ENCODE measurements around the gene H2BK1.

H2BK1 gene

GRCh38 chr7:151245360-151246101 lies 35.2 kb upstream of the H2BK1 start:
- peak; percentile 48 for DNase-seq (ENCODE audit: low read depth)

GRCh38 chr7:151244841-151245346 lies 34.6 kb upstream of the H2BK1 start:
- DNase-seq (ENCODE audit: low read depth) = no peak

DNA sequence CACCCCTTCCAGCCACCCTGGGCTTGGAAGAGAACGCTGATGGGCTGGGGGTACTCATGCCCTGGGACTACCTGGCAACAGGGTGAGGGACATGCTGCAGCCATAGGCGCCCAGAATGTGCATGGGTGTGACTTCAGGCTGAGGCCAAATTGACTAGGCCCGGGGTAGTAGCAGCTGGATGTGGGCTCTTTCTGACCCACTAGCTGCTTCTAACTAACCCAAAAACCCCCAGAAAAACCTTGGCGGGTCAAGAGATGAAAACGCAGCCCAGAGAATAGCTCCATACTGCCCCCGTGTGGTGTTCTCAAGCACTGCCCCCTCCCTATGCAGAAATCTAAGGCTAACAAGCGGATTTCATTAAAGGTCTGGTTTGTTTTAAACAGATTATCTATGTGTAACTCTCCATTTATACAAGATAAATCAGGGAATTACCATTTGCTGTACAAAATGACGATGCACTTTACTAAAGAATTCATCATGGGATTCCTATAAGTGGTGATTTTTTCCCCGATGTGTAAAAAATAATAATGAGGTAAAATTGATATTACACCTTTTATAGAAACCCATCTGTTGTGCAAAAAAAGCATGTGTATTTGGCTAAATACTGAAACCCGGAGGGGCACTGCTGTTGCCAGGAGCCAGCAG lies 34.0 kb upstream of the H2BK1 start:
- no peak for DNase-seq (ENCODE audit: low read depth)

DNA sequence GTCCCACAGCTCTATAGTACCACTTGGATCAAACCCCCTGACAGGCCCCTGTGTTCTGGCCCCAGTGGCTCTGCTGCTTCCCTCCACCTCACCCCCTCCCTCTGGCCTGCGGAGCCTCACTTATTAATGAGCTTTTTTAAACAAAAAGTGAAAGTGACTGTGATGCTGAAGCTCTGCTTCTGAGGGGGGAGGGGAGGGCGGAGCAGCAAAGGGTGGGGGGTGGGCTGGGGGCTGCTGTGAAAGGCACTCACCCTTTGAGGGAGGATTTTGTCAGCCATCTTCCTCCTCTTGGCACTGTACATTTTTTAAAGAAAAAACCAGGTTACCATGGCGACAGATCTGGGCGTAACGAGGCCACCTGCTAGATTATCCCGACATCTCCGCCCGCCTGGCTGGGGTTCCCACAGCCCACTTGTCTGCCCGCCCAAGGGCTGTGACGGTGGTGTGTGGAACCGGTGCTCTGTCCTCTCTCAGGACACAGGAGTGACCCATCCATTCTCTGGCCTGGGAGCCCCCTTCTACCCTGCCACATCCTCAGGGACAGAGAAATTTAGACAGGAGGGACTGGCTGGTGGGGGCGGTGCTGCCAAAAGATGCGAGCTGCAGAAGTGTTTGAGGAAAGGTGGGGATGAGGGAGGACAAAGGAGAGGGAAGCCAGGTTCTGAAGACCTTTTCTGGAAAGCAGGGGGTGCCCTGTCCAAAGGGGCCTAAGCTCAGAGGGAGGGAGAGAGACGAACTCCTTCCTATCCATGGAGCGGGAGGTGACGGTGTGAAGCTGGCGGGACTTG lies 33.3 kb upstream of the H2BK1 start:
- DNase-seq (ENCODE audit: low read depth) = no peak

- DNase-seq (ENCODE audit: low read depth) = no peak
Measured at GRCh38 chr7:151243045-151243349, 32.7 kb upstream of the H2BK1 start.

DNA sequence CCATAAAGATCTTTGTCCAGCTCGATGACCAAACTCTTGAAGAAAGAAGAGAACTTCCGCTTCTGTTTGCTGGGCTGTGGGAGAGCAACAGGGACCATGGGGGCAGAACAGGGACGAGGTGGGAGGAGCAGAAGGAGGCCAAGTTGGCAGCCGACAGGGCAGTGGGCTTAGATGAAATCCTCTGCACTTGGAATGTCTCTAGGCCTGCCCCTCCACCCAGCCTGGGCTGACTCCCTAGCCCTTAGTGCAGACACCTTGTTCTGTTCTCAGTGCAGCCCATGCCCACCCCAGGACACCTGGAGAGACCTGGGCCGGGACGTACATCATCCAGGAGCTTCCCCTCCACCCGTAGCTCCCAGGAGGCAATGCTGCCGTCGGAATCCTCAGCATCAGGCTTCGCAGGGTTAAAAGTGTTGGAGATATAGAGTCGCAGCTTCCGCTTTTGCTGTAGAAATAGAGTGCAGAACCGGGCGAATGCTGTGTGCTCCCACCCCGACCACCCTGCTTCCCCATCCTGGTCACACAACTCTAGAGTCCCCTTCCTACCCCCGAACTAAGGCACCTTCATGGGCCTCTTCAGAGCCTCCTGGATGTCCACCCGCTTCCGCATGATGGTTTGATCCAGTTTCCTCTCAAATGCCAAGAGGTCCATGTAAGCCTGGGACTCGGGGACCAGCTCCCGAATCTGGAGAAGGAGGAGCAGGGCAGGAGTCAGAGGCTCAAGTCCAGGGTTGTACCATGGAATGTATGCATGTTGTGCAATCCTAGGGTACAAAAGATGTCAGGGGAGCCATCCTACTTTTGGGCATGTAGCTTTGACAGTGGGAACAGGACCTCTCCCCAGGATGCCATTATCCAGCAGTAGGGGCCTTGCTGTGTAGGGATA lies 32.1 kb upstream of the H2BK1 start:
- DNase-seq (ENCODE audit: low read depth) = no peak

GRCh38 chr7:151241755-151242096 lies 31.4 kb upstream of the H2BK1 start:
- no peak for DNase-seq (ENCODE audit: low read depth)

GRCh38 chr7:151240942-151241754 lies 30.9 kb upstream of the H2BK1 start:
- no peak for DNase-seq (ENCODE audit: low read depth)

- DNase-seq (ENCODE audit: low read depth) = no peak
Measured at GRCh38 chr7:151240536-151240935, 30.2 kb upstream of the H2BK1 start.

- no peak for DNase-seq (ENCODE audit: low read depth)
Measured at GRCh38 chr7:151239837-151240459, 29.7 kb upstream of the H2BK1 start.

DNA sequence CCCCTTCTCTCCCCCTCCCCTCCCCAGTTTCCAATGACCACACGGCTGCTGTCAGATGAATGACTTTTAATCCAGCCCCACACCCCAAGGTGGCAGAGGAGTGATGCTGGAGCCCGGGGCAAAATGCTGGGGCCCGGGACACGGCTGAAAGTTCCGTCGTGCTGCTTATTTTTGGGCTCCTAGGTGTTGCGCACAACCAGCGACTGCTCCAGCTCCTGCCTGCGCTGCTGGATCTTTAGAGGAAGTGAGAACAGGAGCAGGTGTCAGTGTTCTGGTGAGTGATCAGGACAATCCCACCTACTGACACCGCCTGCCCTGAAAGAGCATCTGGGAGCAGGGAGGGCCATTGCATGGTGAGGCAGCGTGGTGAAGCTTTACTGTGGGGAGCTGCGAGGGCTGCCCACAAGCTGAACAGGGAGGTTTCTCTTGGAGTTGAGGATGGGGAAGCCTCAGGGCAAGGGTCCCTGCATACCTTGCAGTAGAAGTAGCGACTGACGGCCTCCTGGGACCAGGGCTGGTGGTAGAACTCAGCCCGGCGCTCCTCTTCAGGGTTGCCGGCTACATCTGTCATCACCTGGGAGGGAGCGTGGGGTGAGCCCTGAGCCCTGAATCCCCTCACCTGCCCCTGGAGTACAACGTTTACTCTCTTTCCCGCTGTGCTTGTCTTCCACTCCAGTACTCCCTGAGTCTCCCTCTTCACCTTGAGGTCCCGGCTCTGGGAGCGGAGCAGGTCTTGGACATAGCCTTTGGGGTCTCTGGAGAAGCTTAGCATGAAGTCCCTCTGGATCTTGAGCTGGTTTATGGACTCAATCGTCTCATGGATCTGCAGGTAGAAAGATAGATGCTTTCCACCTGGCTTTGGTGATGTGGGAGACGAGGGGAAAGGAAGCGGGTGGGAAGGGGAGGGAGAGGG lies 28.9 kb upstream of the H2BK1 start:
- DNase-seq (ENCODE audit: low read depth) = no peak

GRCh38 chr7:151238190-151238810 lies 28.0 kb upstream of the H2BK1 start:
- DNase-seq (ENCODE audit: low read depth) = no peak

DNA sequence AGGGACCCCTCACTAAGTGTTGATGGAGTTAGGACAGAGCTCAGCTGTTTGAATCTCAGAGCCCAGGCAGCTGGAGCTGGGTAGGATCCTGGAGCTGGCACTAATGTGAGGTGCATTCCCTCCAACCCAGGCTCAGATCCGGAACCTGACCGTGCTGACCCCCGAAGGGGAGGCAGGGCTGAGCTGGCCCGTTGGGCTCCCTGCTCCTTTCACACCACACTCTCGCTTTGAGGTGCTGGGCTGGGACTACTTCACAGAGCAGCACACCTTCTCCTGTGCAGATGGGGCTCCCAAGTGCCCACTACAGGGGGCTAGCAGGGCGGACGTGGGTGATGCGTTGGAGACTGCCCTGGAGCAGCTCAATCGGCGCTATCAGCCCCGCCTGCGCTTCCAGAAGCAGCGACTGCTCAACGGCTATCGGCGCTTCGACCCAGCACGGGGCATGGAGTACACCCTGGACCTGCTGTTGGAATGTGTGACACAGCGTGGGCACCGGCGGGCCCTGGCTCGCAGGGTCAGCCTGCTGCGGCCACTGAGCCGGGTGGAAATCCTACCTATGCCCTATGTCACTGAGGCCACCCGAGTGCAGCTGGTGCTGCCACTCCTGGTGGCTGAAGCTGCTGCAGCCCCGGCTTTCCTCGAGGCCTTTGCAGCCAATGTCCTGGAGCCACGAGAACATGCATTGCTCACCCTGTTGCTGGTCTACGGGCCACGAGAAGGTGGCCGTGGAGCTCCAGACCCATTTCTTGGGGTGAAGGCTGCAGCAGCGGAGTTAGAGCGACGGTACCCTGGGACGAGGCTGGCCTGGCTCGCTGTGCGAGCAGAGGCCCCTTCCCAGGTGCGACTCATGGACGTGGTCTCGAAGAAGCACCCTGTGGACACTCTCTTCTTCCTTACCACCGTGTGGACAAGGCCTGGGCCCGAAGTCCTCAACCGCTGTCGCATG lies 27.2 kb upstream of the H2BK1 start:
- DNase-seq (ENCODE audit: low read depth) = no peak

- no peak for DNase-seq (ENCODE audit: low read depth)
Measured at GRCh38 chr7:151236406-151236805, 26.1 kb upstream of the H2BK1 start.

DNA sequence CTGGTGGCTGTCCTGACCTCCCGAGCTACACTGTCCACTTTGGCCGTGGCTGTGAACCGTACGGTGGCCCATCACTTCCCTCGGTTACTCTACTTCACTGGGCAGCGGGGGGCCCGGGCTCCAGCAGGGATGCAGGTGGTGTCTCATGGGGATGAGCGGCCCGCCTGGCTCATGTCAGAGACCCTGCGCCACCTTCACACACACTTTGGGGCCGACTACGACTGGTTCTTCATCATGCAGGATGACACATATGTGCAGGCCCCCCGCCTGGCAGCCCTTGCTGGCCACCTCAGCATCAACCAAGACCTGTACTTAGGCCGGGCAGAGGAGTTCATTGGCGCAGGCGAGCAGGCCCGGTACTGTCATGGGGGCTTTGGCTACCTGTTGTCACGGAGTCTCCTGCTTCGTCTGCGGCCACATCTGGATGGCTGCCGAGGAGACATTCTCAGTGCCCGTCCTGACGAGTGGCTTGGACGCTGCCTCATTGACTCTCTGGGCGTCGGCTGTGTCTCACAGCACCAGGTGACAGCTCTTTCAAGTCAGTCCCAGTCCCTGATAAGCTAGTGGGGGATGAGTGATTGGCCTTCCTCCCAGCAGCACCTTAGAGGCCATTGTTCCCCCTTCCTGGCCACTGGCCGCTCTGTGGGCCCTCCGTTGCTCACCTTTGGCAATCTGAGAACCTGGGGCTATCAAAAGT lies 25.0 kb upstream of the H2BK1 start:
- no peak for DNase-seq (ENCODE audit: low read depth)

DNA sequence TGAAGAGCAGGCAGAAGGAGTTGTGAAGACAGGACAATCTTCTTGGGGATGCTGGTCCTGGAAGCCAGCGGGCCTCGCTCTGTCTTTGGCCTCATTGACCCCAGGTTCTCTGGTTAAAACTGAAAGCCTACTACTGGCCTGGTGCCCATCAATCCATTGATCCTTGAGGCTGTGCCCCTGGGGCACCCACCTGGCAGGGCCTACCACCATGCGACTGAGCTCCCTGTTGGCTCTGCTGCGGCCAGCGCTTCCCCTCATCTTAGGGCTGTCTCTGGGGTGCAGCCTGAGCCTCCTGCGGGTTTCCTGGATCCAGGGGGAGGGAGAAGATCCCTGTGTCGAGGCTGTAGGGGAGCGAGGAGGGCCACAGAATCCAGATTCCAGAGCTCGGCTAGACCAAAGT lies 23.5 kb upstream of the H2BK1 start:
- DNase-seq (ENCODE audit: low read depth) = no peak

DNA sequence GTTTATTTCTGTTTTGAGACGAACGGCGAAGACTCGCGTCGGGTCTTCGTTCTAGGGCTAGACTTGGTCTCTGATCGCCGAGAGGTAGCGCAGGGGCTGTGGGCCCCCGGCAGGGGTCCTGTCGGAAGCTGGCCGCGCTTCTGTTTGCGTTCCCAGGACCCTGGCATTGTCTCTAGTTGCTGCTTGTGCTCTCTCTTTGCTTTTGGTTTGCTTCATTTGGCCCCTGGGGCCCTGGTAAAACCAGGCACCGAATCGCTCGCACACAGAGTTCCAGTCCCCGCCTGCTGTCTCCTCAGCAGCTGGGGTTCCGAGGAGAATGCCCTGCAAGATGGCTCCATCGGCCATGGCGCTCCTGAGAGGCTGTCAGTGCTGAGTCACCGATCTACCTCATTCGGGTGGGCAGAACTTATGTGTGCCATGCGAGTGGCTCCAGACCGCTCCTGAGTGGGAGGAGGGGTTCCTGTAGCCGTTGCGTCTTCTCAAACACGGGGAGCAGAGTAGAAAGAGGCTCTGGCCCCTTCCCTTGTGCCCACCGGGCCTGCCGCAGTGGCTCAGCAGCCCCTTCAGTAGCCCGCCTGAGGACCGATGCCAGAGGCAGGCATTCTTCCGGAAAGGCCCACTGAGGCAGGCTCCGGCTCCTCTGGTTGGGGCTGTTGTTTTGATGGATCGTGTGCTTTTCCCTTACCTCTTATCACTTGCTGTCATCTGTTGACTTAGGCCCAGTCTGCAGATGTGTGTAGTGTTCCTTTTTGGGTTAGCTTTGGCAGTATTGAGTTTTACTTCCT lies 22.8 kb upstream of the H2BK1 start:
- DNase-seq (ENCODE audit: low read depth) = peak; percentile 75
